C4-2B (cell line): Measurements from ENCODE around the gene SLC2A13.

Source experiments
- H3K27ac ChIP-seq: fragments of 450-650 bp; 2 replicates; pipeline ENCODE4 v1.5.1; 2017
- ZFX ChIP-seq: fragments of 450-650 bp; IDR thresholded peaks from 2 replicates; pipeline ENCODE4 v1.6.1; 2017
- TF ChIP-seq, protein P1 (sequence below): fragments of 450-650 bp; conservative IDR thresholded peaks from 2 replicates; pipeline ENCODE4 v1.5.1; 2017; ENCODE audit warnings: mild to moderate bottlenecking

The SLC2A13 gene

GRCh38 chr12:40078266-40078665 lies 27.6 kb downstream of the SLC2A13 start:
- TF ChIP-seq ZFX, result no peak
- TF ChIP-seq, protein P1, sequence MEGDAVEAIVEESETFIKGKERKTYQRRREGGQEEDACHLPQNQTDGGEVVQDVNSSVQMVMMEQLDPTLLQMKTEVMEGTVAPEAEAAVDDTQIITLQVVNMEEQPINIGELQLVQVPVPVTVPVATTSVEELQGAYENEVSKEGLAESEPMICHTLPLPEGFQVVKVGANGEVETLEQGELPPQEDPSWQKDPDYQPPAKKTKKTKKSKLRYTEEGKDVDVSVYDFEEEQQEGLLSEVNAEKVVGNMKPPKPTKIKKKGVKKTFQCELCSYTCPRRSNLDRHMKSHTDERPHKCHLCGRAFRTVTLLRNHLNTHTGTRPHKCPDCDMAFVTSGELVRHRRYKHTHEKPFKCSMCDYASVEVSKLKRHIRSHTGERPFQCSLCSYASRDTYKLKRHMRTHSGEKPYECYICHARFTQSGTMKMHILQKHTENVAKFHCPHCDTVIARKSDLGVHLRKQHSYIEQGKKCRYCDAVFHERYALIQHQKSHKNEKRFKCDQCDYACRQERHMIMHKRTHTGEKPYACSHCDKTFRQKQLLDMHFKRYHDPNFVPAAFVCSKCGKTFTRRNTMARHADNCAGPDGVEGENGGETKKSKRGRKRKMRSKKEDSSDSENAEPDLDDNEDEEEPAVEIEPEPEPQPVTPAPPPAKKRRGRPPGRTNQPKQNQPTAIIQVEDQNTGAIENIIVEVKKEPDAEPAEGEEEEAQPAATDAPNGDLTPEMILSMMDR, result no peak
- no peak overlapping the region for H3K27ac ChIP-seq

DNA sequence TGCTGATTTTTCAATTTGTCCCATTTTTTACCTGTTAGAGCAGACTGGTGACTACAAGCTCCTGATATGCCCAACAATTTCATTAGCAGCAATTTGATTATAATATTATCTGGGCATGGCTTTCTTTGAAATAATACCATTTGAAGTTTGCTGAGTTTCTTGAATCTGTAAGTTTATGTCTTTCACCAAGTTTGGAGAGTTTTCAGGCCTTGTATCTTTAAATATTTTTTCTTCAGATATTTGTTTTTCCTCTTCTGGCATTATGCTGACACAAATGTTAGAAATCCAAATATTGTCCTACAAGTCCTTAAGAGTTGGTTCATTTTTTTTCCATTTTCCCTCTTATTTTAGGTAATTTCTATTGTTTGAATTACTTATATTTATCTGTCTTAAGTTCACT lies 30.4 kb downstream of the SLC2A13 start:
- TF ChIP-seq, protein P1, result no peak

GRCh38 chr12:40068416-40068815 lies 37.5 kb downstream of the SLC2A13 start:
- no peak for TF ChIP-seq ZFX
- TF ChIP-seq, protein P1, result no peak

More for the DNA sequence above, 30.4 kb downstream of the SLC2A13 start:
- no peak overlapping the region for H3K27ac ChIP-seq

GRCh38 chr12:40065636-40066035 lies 40.2 kb downstream of the SLC2A13 start:
- no peak overlapping the region for H3K27ac ChIP-seq
- TF ChIP-seq ZFX, result no peak
- TF ChIP-seq, protein P1, result no peak

More at GRCh38 chr12:40068416-40068815, 37.5 kb downstream of the SLC2A13 start:
- no peak overlapping the region for H3K27ac ChIP-seq

DNA sequence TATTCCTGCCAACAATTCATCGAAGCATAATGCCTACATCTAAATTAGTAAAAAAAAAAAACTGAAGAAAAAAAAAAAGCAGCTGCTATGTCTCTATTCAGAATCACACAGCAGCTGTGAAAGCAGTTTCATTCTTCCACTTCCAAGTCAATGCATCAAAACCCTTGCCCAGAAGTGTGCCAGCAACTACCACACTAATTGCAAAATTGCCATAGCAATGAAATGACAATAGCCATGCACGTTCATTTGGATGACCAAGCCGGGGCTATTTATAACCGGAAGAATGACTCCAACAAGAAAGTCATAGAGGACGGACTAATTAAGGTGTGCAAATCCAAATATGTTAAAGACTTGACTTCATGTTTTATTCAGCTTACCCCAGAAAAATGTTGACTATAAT lies 42.5 kb downstream of the SLC2A13 start:
- TF ChIP-seq, protein P1, result no peak
- TF ChIP-seq ZFX, result no peak
- H3K27ac ChIP-seq, result no peak overlapping the region

DNA sequence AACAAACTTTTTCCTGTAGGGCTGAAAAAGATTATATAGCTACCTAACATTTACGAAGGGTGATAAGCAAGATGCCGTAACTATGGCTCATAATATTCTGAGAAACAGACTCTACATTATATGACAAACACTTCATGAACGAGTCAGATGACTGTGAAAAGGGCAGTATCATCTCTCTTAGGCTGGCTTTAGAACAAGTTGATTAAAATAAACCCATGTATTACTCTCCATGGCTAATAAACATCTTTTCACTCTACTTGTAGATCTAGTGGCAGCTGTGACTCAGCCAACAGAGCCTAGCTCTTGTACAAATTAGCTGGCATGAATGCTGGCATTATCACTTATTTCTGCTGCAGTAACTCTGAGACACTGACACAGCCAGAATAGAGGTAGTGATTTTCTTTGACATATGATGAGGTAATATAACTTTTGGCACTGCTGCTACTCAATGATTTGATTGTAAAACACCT lies 47.1 kb downstream of the SLC2A13 start:
- no peak for TF ChIP-seq ZFX
- TF ChIP-seq, protein P1, result no peak
- no peak overlapping the region for H3K27ac ChIP-seq

DNA sequence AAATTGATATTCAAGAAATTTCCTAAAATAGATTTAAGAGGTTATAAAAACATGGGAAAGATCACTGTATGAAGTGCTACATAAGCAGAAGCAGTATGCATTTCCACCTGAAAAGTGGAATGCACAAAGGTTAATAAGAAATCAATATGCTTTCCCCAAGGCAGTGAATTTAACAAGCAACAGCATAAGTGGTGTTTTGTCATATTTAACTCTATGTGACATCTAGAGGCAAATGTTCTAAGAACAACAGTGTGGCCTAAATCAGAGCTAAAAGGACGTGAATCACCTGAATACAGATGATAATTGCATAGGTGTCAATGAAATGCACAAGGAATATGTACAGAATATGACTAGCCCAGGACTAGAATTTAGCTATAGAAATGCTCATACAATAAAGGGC lies 49.5 kb downstream of the SLC2A13 start:
- TF ChIP-seq, protein P1, result no peak
- no peak for TF ChIP-seq ZFX
- no peak overlapping the region for H3K27ac ChIP-seq
